HEK293 (cell line): Measurements from ENCODE around the gene HRK.

Experiments used
- GLIS2 ChIP-seq: fragments of 450-650 bp; formaldehyde crosslinking; IDR thresholded peaks from 2 replicates; pipeline ENCODE4 v1.5.1; 2016; ENCODE audit warnings: missing biosample characterization, missing genetic modification characterization
- TCF7L2 ChIP-seq: IDR thresholded peaks from 2 replicates; pipeline ENCODE4 v1.6.1; 2011; ENCODE audit warnings: low read depth, mild to moderate bottlenecking, inconsistent platforms, low read length, moderate library complexity, borderline replicate concordance
- WT1 ChIP-seq: fragments of 450-650 bp; formaldehyde crosslinking; IDR thresholded peaks from 2 replicates; pipeline ENCODE4 v1.5.1; 2016; ENCODE audit warnings: missing biosample characterization, missing genetic modification characterization
- YY1 ChIP-seq: fragments of 450-650 bp; formaldehyde crosslinking; IDR thresholded peaks from 2 replicates; pipeline ENCODE4 v1.5.1; 2018; ENCODE audit warnings: missing biosample characterization, missing genetic modification characterization
- ZBTB10 ChIP-seq: fragments of 450-650 bp; formaldehyde crosslinking; IDR thresholded peaks from 2 replicates; pipeline ENCODE4 v1.5.1; 2016; ENCODE audit warnings: missing biosample characterization, missing genetic modification characterization
- ZNF132 ChIP-seq: fragments of 450-650 bp; formaldehyde crosslinking; IDR thresholded peaks from 2 replicates; pipeline ENCODE4 v1.5.1; 2017; ENCODE audit warnings: missing biosample characterization, missing genetic modification characterization, borderline replicate concordance
- ZNF335 ChIP-seq: fragments of 450-650 bp; formaldehyde crosslinking; conservative IDR thresholded peaks from 2 replicates; pipeline ENCODE4 v1.5.1; 2016; ENCODE audit warnings: missing biosample characterization, missing genetic modification characterization
- ZNF416 ChIP-seq: fragments of 450-650 bp; formaldehyde crosslinking; IDR thresholded peaks from 2 replicates; pipeline ENCODE4 v1.5.1; 2016; ENCODE audit warnings: missing biosample characterization, missing genetic modification characterization
- ZNF626 ChIP-seq: fragments of 450-650 bp; sonication (Bioruptor Pico); formaldehyde crosslinking; IDR thresholded peaks from 2 replicates; pipeline ENCODE4 v1.5.1; 2018; ENCODE audit warnings: missing biosample characterization, missing genetic modification characterization, inconsistent platforms
- TF ChIP-seq, protein P1 (sequence below): fragments of 450-650 bp; formaldehyde crosslinking; IDR thresholded peaks from 2 replicates; pipeline ENCODE4 v1.5.1; 2016; ENCODE audit warnings: missing biosample characterization, missing genetic modification characterization

- TF ChIP-seq ZNF416, result no peak
- TF ChIP-seq WT1 (tag by site-specific recombination), result no peak
- TF ChIP-seq, protein P1, sequence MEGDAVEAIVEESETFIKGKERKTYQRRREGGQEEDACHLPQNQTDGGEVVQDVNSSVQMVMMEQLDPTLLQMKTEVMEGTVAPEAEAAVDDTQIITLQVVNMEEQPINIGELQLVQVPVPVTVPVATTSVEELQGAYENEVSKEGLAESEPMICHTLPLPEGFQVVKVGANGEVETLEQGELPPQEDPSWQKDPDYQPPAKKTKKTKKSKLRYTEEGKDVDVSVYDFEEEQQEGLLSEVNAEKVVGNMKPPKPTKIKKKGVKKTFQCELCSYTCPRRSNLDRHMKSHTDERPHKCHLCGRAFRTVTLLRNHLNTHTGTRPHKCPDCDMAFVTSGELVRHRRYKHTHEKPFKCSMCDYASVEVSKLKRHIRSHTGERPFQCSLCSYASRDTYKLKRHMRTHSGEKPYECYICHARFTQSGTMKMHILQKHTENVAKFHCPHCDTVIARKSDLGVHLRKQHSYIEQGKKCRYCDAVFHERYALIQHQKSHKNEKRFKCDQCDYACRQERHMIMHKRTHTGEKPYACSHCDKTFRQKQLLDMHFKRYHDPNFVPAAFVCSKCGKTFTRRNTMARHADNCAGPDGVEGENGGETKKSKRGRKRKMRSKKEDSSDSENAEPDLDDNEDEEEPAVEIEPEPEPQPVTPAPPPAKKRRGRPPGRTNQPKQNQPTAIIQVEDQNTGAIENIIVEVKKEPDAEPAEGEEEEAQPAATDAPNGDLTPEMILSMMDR, result no peak
- TF ChIP-seq ZNF335, result no peak
- TF ChIP-seq ZNF626 (tag by site-specific recombination), result no peak
- no peak for TF ChIP-seq YY1 (tag by site-specific recombination)
- no peak for TF ChIP-seq TCF7L2
- no peak for TF ChIP-seq ZBTB10 (tag by site-specific recombination)
- TF ChIP-seq GLIS2 (tag by site-specific recombination), result no peak
- TF ChIP-seq ZNF132 (tag by site-specific recombination), result no peak
These were observed 25.3 kb downstream of the HRK start for GRCh38 chr12:116855744-116856470.
